Measurements from ENCODE around the gene FAH.

The FAH gene

DNA sequence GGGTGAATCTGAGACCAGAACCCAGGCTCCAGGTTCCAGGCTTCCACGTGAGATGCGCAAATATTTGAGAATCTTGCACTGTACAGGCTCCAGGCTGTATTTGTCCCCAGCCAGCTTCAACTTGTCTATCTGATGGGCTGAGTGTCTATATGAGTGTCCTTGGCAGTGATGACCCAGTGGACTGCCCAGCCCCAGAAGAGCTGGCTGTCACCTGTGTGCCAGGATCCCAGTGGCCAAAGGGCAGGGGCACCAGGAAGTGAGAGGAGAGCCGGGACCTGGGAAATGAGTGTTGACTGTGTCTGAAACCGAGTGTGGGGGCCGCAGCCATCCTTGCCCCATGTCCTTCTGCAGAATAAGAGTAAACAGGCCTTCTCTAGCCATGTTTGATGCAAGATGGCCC lies 10.4 kb downstream of the FAH start:
- TF ChIP-seq, protein P1, sequence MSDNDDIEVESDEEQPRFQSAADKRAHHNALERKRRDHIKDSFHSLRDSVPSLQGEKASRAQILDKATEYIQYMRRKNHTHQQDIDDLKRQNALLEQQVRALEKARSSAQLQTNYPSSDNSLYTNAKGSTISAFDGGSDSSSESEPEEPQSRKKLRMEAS (IDR thresholded peaks at IDR 0.05; ENCODE audit: low read depth, low read length): no peak
- no peak for TF ChIP-seq POLR2A (IDR thresholded peaks at IDR 0.05; ENCODE audit: extremely low read depth, insufficient read length)
- TF ChIP-seq CTCF (IDR thresholded peaks at IDR 0.05; ENCODE audit: low read depth, low read length): no peak
- TF ChIP-seq MYC (IDR thresholded peaks at IDR 0.05; ENCODE audit: low read depth, low read length): no peak
- H3K4me3 ChIP-seq (ENCODE audit: low read depth, low read length): no peak overlapping the region

DNA sequence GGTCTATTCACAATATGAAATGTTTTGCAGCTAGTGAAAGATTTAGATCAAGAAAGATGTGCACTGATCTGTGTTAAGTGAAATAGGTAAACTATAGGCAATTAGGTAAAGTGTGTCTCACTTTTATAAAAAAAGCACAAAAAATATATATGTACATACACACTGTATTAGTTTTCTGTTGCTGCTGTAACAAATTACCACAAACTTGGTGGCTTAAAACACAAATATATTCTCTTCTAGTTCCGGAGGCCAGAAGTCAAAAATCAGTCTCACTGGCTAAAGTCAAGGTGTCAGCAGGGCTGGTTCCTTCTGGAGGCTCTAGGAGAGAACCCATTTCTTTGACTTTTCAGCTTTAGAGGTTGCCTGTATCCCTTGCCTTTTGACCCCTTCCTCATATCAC lies 11.1 kb downstream of the FAH start:
- no peak for DNase-seq (ENCODE audit: low read depth)
- TF ChIP-seq MYC (IDR thresholded peaks at IDR 0.05; ENCODE audit: low read depth, low read length) (no peak), POLR2A (IDR thresholded peaks at IDR 0.05; ENCODE audit: extremely low read depth, insufficient read length) (no peak), CTCF (IDR thresholded peaks at IDR 0.05; ENCODE audit: low read depth, low read length) (no peak)
- TF ChIP-seq, protein P1 (IDR thresholded peaks at IDR 0.05; ENCODE audit: low read depth, low read length): no peak
- no peak overlapping the region for H3K4me3 ChIP-seq (ENCODE audit: low read depth, low read length)

More for the DNA sequence above, 10.4 kb downstream of the FAH start:
- no peak for DNase-seq (ENCODE audit: low read depth)

DNA sequence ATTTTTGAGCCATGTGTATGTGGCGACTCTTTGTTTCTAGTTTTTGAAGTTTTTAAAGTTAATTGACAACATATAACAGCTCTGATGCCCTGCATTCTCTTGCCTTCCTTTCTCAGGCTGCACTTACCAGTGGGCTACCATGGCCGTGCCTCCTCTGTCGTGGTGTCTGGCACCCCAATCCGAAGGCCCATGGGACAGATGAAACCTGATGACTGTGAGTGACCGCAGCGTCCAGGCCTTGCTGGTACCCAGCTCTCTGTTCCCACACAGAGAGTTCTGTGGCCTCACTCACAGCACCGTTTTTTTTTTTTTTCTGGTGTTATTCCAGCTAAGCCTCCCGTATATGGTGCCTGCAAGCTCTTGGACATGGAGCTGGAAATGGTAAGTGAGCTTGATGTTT lies 15.1 kb downstream of the FAH start:
- TF ChIP-seq MYC (IDR thresholded peaks at IDR 0.05; ENCODE audit: low read depth, low read length): no peak
- TF ChIP-seq, protein P1 (IDR thresholded peaks at IDR 0.05; ENCODE audit: low read depth, low read length): no peak
- TF ChIP-seq CTCF (IDR thresholded peaks at IDR 0.05; ENCODE audit: low read depth, low read length): no peak
- TF ChIP-seq POLR2A (IDR thresholded peaks at IDR 0.05; ENCODE audit: extremely low read depth, insufficient read length): no peak
- no peak for DNase-seq (ENCODE audit: low read depth)
- no peak overlapping the region for H3K4me3 ChIP-seq (ENCODE audit: low read depth, low read length)

GRCh38 chr15:80168421-80168820 lies 15.6 kb downstream of the FAH start:
- no peak for DNase-seq (ENCODE audit: low read depth)
- H3K4me3 ChIP-seq (ENCODE audit: low read depth, low read length): no peak overlapping the region
- TF ChIP-seq POLR2A (IDR thresholded peaks at IDR 0.05; ENCODE audit: extremely low read depth, insufficient read length): no peak

DNA sequence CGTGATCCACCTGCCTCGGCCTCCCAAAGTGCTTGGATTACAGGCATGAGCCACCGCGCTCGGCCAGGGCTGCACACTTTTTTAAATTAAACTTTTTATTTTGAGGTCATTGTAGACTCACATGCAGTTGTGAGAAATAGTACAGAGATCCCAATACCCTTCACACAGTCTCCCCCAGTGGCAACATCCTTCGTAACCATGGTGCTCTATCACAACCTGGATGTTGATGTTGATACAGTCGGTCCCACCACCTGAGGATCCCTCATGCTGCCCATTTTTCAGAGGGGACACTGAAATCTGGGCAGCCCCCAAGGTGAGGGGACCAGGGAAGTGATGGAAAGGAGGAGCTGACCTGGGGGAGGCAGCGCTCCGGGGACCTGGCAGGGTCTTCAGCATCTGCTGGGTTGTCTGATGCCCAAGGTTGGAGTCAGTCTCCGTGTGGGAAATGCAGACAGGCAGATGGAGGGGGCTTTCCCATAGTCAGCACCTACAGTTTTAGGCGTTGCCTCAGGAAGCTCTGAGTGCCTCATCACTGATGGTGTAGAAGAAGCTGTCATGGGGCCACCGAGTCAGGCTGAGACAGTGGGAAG lies 17.1 kb downstream of the FAH start:
- TF ChIP-seq, protein P1 (IDR thresholded peaks at IDR 0.05; ENCODE audit: low read depth, low read length): no peak
- TF ChIP-seq CTCF (IDR thresholded peaks at IDR 0.05; ENCODE audit: low read depth, low read length) (no peak), MYC (IDR thresholded peaks at IDR 0.05; ENCODE audit: low read depth, low read length) (no peak), POLR2A (IDR thresholded peaks at IDR 0.05; ENCODE audit: extremely low read depth, insufficient read length) (no peak)
- DNase-seq (ENCODE audit: low read depth): no peak
- no peak overlapping the region for H3K4me3 ChIP-seq (ENCODE audit: low read depth, low read length)

GRCh38 chr15:80170596-80170995 lies 17.8 kb downstream of the FAH start:
- no peak for DNase-seq (ENCODE audit: low read depth)
- no peak overlapping the region for H3K4me3 ChIP-seq (ENCODE audit: low read depth, low read length)
- TF ChIP-seq POLR2A (IDR thresholded peaks at IDR 0.05; ENCODE audit: extremely low read depth, insufficient read length): no peak
- TF ChIP-seq MYC (IDR thresholded peaks at IDR 0.05; ENCODE audit: low read depth, low read length): no peak
- no peak for TF ChIP-seq CTCF (IDR thresholded peaks at IDR 0.05; ENCODE audit: low read depth, low read length)
- TF ChIP-seq, protein P1 (IDR thresholded peaks at IDR 0.05; ENCODE audit: low read depth, low read length): no peak
